NCI-H774 (cell line): ENCODE data around the gene SPAAR.
"Not testable (repeated sequence)": the region's sequence is repeated elsewhere in the genome, so short reads cannot be mapped to it uniquely, and the experiment has no call there.

Experiments used
- DNase-seq: peaks from one replicate; lab custom pipeline; 2025; lab: John Stamatoyannopoulos, UW

SPAAR gene, protein sequence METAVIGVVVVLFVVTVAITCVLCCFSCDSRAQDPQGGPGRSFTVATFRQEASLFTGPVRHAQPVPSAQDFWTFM

DNA sequence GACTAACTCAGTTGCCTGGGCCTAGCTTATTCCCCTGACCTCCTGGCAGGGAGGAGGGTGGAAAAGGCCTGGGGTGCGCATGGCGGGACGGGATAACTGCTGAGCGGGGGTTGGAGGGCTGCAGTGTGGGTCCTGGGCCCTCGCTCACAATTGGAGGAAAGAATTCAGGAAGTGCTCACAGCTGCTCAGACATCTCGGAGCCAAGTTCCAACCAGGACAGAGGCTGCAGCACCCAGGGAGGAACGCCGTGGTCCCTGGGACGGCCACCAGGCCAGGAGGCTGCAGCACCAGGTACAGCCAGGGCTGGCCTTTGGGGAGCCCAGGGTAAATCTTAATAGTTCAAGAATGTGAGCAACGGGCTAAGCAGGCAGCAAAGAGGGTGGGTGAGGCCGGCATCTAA is at the start of gene SPAAR:
Gene SPAAR, plus strand, starts transcription at position 217 of the 400 bp plus-strand sequence. CDS start 974 bp downstream, outside the sequence.
- DNase-seq, result no peak

DNA sequence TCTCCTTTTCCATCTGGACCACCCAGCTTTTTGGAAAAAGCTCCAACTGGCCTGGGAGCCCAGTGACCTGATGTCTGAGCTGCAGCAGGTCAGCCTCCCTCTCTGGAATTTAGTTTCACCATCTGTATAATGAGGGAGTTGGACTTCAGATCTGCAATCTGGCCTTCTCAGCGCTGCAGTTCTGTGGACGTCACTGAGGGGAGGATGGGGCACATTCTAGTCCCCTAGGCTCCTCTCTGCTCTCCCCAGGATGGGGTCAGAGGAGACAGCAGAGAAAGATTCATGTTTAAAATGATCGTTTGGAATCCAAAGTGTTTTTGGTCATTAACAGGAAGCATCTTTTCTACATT is 49.3 kb upstream of the SPAAR start:
- DNase-seq, result no peak

DNA sequence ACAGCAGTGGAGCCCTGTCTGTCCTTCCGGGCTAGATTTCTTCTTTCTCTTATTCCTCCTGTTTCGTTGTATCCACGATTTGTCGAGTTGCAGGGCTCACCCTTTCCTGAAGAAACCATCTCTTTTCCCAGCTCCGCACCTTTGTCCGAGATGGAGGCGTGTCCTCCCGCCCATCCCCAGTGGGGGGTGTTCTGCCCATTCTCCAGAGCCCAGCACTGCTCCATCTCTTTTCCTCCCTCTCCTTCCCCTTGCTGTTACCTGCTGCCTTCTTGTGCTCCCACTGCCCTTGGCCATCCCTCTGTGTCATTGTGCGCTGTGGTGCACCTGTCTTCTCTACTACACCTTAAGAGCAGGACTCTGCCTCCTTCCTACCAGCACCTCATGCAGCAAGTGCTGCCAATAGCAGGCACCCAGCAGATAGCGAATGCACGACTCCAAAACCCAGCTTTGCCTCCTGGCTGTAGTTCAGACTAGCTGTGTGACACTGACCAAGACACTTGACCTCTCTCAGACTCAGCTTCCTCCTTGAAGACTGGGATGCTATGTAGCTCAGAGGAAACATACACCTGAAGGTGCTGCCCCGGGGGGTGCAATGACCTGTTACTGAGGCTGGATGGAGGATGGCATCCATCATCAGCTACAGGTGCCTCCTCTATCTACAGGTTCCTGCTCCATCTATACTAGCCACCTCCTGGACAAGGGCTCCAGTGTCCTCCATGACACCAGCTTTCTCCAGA is 48.0 kb upstream of the SPAAR start:
- DNase-seq, result no peak

DNA sequence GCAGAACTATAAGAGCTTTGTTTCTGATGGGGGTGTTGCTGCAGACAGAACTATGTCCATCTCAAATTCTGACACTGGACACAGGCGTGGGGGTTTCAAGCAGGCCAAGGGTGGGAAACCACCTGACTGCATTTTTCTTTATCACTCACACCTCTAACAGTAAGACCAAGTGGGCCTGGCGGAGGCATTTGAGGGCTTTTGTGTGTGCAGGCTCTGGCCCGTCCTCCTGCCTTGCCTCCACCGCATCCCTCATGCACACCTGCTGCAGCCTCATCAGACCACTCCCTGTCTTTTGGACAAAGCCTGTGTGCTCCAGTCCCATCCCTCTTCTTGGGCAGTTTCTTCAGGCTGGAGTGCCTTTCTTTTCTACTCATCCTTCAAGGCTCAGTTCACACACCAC is 47.0 kb upstream of the SPAAR start:
- no peak for DNase-seq

DNA sequence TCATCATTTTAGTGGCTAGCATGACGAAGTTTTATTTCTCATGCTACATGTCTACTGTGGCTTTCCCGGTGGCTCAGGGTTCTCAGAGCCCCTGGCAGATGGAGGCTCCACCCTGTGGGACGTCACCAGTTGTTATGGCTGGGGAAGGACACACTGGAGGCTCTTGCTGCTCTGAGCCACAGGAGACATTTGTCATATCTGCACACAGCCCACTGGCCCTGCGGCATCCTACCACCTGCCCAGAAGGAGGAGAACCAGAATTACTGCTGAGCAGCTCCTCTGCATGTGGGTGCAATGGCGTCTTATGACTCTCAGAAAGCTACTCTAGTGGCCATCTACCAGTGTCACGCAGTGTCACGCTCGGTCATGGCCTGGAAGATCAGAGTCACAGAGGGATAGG is 45.7 kb upstream of the SPAAR start:
- DNase-seq, result no peak

DNA sequence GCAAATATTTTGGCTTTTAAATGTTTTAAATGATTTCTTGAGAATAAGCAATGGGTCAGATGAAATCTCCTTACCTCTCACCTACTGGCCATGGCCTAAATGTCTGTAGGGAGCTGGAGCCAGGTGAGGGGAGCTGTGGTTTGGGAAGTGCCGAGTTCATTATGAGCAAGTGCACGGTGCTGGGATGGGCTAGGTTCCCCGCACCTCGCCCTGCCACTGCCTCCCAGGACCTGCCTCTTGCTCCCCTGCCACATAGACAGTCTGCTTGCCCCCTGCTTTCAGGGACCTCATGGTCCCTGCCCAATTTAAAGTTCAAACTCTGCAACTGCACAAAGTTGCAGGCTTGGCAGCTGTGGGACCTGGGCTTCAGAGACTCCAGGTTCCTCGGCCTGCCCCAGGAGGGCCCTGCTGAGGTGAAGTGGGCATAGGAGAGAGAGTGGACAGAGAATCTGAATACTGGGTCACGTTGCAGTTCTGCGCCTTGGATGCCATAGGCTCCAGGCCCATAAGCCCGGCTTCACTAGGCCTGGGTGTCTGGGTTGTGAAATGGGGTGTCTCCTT is 44.5 kb upstream of the SPAAR start:
- DNase-seq, result no peak

DNA sequence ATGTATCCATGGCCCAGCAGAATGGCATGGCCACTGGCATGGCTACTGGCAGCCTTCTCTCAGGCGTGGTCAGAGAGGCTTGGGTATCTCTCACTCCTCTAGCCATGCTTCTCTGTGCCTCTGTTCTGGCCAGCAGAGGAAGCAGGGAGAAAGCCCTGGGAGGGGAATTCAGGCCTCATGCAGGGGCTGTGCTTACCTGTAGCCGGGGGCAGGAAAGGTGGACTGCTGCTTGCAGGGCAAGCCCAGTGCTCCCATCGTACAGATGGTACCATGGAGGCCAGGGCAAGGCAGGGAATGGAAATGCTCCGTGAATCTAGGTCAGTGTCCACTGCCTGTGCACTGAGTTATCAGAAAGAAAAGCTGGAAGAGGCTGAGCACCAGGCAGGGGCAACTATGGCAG is 41.8 kb upstream of the SPAAR start:
- DNase-seq, result no peak

DNA sequence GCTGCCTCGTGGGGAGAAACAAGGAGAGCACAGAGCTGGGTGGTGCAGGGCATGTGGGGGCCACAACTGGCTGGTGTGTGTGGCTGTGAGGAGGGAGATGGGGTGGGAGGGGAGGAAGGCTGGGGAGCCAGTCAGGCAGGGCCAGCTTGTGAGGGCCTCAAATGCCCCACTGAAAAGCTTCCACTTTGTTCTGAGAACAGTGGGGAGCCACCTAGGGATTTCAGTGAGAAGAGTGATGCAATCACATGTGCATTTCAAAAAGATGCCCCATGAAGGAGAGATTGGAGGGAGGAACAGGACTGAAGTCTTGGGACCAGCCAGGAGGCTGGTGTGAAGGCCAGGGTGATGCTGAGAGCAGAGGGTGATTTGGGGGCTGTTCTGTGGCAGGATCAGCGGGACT is 40.4 kb upstream of the SPAAR start:
- no peak for DNase-seq

DNA sequence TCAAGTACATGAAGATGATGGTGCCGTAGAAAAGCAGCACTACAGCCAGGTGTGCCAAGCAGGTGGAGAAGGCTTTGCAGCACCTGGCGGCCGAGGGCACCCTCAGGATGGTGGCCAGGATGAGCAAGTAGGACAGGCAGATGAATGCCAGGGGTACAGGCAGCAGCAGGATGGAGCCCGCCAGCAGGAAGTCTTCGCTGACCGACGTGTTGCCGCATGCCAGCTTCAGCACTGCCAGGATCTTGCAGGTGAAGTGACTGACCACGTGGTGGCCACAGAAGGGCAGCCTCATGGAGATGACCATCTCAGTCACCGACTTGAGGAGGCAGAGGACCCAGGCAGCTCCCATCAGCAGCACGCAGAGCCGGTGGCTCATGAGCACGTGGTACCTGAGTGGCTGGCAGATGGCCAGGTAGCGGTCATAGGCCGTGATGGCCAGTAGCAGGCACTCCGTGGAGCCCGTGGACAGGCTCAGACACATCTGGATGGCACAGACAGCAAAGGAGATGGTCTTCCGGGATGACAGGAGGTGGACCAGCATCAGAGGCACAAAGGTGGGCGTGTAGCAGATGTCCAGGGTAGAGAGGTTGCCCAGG is 39.6 kb upstream of the SPAAR start:
- DNase-seq, result no peak

DNA sequence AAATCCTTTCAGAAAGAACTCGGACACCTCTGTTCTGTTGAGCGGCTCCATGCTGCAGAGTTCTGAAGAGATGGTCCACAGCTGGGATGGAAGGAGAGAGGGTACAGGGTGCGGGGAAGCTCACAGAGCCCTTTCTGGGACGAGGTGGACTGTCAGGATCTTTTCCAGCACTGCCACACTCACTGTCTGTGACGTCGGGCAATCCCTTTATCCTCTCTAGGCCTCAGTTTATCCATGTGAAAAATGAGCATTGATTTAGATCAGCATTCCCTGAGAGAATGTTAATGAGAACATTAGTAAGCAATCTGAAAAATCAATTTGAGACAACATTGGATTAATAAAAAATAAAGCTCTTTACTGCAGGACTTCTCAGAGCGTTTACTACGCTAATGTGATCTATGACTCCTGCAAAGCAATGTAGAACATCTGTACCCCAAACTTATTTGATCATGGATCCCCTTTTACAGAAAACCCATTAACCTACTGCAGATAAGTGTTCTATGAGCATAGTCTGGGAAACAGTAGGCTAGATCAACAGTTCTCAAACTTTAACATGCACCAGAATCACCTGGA is 38.9 kb upstream of the SPAAR start, which contains the start of gene OR13J1:
Gene OR13J1, minus strand, starts transcription at position 51 of the 573 bp plus-strand sequence. Its CDS starts 0 bp downstream, at position 51.
- no peak for DNase-seq

DNA sequence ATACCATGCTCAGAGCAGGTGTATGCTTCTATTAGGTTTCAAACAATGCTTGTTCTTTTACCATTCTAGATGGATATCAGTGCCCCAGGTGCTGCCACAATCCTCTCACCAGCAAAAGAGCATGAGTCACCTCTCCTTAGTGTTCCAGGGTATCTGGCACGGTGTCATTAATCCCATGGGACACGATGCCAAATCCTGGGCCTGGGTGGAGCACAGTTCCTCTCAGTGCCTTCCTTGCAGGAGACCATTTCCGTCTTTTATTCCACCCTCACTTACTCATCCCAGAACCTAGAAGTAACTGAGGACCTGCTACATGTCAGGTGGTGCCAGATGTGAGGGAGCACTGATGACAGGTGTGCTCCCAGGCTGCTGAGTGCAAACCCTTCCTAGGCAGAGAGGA is 37.7 kb upstream of the SPAAR start:
- DNase-seq, result no peak

DNA sequence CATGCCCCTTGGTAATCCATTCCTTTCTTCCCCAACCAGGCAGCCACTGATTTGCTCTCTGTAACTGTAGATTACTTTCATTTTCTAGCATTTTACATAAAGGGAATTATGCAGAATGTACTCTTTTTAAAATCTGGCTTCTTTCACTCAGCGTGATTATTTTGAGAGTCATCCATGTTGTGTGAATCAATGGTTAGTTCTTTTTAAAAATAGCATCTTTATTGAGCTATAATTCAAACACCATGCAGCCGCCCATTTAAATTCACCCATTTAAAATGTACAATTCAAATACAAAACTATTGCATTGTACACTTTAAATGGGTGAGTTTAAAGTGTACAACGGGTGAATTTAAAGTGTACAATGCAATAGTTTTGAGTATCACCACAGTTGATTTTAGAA is 36.8 kb upstream of the SPAAR start:
- DNase-seq, result no peak

DNA sequence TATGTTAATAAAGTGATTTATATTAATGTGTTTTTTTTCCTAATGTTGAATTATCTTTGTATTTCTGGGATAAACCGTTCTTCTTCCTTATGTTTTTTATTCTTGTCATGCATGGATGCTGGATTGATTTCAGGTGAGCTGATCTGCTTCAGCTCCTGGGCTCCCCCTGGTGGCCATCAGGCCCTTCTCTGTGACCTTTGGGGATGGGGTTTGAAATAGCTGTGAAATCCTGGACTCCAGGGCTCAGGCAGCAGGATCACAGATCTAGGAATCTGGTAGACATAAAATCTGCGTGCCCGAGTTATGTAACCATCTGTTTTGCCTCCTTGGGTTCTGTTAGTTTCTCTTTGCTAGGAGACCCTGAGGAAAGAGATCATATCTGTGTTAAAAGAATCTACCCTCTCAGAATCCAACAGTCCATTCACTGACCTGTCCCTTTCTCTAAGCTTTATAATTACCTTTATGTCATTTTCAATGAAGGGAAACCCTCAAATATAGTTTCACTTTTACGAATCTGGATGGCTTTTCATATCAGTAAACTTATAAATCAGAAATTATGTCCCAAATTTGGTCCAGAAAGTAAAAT is 26.9 kb upstream of the SPAAR start:
- DNase-seq, result peak; percentile 36

DNA sequence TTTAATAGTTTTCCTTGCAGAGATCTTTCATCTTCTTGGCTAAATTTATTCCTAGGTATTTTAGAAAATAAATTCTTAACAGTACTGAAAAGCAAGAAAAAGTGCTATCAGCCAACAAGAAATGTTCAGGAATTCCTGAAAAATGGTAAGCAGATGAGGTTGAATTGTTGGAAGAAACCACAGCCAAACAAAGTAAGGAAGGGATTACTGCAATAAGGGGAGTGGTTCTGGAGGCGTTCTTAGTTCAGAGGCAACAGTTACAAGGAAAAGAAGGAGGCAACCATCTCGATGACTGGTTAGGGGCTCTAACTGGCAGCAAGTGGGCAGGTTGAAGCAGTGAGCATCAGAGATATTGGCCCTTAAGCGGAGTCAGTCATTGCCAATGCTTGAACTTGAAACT is 26.3 kb upstream of the SPAAR start:
- no peak for DNase-seq

DNA sequence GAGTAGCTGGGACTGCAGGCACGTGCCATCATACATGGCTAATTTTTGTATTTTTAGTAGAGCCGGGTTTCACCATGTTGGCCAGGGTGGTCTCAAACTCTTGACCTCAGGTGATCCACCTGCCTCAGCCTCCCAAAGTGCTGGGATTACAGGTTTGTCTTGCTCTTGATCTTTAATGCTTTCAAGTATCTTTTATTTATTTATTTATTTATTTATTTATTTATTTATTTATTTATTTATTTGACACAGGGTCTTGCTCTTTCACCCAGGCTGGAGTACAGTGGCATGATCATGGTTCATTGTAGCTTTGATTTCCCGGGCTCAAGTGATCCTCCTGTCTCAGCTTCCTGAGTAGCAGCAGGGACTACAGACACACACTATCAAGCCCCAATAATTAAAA is 24.4 kb upstream of the SPAAR start:
- not testable (repeated sequence) for DNase-seq

DNA sequence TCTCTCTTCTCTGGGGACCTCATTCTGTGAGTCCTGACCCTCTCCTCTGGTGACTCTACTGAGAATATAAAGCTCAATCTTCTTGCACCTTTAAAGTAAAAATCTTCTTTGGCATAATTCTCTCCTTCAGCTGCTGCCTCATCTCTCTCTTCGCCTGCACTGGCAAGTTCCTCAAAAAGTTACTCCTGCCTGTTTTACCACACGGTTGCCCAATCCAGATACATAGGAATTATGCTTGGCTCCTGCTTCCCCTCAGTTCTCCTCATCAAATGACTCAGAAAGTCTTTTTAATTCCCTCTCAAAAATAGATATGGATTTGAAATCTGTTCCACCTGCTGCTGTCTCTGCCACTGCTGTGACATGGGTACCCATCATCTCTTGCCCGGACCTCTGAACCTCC is 17.6 kb upstream of the SPAAR start:
- no peak for DNase-seq

DNA sequence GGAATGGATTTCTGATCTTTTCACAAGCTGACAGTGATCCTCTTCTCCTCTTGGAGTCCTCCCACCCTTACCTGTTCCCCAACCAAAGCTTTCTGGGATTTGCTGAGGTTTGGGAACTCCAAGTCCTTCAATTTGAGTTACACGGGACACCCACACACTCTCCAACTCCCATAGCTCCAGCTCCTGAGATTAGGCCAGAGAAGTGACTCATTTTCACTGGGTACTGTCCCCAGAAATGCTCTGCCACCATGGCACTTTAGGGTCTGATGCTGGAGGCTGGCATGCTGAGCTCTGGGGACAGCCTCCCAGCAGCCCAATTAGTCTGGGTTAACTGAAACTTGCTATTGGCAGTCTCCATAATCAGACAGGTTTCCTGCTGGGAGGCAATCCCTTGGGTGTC is 17.2 kb upstream of the SPAAR start:
- DNase-seq, result no peak

DNA sequence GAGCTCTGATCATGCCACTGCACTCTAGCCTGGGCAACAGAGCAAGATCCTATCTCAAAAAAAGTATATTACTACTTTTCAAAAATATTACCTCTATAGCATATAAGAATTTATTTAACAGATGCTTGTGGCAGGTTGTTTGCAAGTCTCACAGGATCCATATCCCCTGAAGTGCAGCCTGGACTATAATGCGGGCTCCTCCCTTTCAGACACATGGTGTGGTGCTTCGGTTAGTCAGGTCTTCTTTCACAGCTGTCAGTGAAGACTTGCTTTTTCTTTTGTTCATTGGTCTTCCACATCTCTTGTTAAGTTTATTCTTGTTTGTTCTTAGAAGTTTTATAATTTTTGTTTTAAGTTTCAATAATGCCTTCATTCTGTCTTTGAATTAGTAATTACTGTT is 12.7 kb upstream of the SPAAR start:
- DNase-seq, result no peak

DNA sequence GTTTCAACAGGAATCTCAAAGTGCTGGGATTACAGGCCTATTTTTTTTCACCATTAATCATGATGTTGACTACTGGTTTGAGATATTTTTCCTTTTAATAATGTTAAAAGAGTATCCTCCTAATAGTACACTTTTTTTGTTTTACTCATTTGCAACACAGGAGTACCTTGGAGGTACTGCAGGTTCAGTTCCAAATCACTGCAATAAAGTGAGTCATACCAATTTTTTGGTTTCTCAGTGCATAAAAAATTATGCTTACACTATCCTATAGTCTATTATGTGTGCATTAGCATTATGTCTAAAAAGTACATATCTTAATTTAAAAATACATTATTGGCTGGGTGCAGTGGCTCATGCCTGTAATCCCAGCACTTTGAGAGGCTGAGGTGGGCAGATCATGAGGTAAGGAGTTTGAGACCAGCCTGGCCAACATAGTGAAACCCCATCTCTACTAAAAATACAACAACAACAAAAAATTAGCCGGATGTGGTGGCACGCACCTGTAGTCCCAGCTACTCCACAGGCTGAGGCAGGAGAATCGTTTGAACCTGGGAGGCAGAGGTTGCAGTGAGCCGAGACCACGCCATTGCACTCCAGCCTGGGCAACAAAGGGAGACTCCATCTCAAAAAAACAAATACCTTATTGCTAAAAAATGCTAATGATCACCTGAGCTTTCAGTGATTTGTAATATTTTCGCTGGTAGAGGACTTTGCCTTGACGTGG is 11.8 kb upstream of the SPAAR start:
- not testable (repeated sequence) for DNase-seq

DNA sequence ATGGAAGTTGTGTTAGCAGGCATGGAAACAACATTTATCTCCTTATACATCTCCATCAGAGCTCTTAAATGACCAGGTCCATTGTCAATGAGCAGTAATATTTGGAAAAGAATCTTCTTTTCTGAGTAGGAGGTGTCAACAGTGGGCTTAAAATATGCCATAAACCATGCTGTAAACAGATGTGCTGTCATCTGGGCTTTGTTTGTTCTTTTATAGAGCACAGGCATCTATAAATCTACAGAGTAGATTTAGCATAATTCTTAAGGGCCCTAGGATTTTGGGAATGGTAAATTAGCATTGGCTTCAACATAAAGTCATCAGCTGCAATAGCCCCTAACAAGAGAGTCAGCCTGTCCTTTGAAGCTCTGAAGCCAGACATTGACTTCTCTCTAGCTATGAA is 11.0 kb upstream of the SPAAR start:
- DNase-seq, result no peak

DNA sequence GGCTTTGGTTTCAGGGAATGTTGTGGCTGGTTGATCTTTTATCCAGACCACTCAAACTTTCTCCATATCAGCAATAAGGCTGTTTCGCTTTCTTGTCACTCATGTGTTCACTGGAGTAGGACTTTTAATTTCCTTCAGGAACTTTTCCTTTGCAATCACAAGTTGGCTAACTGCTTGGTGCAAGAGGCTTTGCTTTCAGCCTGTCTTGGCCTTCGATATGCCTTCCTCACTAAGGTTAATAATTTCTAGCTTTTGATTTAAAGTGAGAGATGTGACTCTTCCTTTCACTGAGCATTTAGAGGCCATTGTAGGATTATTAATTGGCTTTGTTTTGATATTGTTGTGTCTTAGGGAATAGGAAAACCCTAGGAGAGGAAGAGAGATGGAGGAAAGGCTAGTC is 10.3 kb upstream of the SPAAR start:
- no peak for DNase-seq

DNA sequence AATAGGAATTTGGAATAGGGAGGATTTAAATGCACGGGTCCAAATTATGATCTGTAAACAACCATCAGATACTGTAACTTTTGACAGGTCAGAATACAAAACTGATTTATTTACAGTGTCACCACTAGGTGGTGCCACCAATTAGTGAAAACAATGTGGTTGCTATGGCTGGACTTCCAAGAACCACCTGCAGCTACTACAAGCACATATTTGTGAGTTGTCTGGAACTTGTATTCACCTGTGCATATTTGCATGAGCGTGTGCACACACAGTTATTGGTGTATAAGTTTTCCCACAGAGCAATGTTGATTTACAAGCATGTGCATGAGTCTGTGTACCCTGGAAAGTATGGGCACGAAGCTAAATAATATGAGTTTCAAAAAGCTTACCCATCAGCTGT is 6.2 kb upstream of the SPAAR start:
- peak; percentile 71 for DNase-seq
